ENCODE results near the gene RTL10.
A peak's percentile ranks its signal among the peaks of the same experiment; 100 is the strongest.
"Not testable (repeated sequence)": the region's sequence is repeated elsewhere in the genome, so short reads cannot be mapped to it uniquely, and the experiment has no call there.

Gene RTL10

DNA sequence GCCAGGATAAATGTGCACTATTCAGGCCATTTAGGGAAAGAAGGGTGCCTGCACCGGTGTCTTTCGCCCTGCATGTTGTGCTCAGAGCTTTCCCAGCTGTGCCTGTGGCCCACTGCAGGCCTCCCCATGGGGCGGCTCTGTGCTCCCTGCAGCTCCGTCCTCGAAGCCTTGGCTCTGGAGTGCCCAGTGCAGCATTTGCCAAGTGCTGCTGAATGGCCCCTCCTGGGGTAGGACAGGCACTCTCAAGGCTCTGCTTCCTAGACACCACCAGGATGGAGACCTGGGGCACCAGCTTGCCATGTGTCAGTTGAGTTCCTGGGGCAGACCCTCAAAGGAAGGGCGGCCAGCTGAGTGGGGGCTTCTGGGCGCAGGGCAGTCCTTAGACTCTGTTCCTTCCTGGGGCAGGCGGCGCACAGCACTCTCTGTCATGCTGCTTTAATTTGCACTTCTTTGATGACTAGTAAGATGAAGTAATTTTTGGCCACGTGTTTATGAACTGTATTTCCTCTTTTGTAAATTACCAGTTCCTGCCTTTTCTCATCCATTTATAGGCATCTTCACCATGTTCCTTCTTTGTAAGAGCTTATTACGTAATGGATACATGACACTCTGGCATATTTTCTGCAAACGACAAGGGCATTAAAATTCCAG is 32.1 kb upstream of the RTL10 start:
- TF ChIP-seq, protein P1, sequence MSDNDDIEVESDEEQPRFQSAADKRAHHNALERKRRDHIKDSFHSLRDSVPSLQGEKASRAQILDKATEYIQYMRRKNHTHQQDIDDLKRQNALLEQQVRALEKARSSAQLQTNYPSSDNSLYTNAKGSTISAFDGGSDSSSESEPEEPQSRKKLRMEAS (IDR thresholded peaks at IDR 0.05; ENCODE audit: low read depth, low read length): peak; percentile 99
- TF ChIP-seq, protein P2, sequence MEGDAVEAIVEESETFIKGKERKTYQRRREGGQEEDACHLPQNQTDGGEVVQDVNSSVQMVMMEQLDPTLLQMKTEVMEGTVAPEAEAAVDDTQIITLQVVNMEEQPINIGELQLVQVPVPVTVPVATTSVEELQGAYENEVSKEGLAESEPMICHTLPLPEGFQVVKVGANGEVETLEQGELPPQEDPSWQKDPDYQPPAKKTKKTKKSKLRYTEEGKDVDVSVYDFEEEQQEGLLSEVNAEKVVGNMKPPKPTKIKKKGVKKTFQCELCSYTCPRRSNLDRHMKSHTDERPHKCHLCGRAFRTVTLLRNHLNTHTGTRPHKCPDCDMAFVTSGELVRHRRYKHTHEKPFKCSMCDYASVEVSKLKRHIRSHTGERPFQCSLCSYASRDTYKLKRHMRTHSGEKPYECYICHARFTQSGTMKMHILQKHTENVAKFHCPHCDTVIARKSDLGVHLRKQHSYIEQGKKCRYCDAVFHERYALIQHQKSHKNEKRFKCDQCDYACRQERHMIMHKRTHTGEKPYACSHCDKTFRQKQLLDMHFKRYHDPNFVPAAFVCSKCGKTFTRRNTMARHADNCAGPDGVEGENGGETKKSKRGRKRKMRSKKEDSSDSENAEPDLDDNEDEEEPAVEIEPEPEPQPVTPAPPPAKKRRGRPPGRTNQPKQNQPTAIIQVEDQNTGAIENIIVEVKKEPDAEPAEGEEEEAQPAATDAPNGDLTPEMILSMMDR (IDR thresholded peaks at IDR 0.05; ENCODE audit: low read depth, low read length): no peak
- TF ChIP-seq MYC (IDR thresholded peaks at IDR 0.05; ENCODE audit: low read depth, low read length) (peak; percentile 97), POLR2A (IDR thresholded peaks at IDR 0.05; ENCODE audit: extremely low read depth, insufficient read length) (peak; percentile 24)
- DNase-seq (ENCODE audit: low read depth): peak; percentile 93

DNA sequence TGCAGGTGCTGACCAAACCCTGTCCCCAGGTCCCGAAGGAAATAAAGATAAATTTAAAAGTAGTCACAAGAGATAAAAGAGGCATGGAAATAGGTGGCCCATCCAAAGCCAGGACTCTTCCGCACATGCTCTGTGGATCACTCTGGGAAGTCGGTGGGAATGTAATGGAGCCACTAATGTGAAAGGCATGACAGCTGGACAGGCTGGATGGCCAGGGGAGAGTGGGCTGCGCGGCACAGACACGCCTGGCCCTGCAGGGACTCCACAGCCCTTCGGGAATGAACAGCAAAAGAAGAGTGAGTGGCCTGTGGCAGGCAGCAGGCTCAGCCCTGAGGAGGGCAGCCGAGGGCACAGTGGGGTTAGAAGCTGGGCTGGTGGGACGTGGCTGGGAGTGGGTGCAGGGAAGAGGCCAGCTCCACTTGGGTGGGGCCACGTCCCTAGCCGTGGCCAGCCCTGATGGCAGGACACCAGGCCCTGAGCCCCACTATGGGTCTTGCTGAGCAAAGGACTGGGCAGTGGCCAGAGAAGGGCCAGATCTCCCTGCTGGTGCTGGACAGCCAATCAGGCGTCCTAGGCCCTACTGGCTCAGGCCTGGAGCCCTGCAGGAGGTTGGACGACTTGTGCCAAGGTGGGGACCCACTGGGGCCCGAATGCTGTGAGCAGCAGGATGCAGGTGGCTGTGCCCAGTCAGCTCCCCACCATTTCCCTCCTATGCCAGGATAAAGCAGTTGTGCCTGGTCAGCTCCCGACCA is 31.3 kb upstream of the RTL10 start:
- H3K4me3 ChIP-seq (ENCODE audit: low read depth, low read length): no peak overlapping the region
- no peak for DNase-seq (ENCODE audit: low read depth)
- TF ChIP-seq, protein P2 (IDR thresholded peaks at IDR 0.05; ENCODE audit: low read depth, low read length): no peak
- TF ChIP-seq, protein P1 (IDR thresholded peaks at IDR 0.05; ENCODE audit: low read depth, low read length): no peak
- no peak for TF ChIP-seq POLR2A (IDR thresholded peaks at IDR 0.05; ENCODE audit: extremely low read depth, insufficient read length)
- TF ChIP-seq MYC (IDR thresholded peaks at IDR 0.05; ENCODE audit: low read depth, low read length): no peak

More for the DNA sequence above, 32.1 kb upstream of the RTL10 start:
- H3K4me3 ChIP-seq (ENCODE audit: low read depth, low read length): no peak overlapping the region

DNA sequence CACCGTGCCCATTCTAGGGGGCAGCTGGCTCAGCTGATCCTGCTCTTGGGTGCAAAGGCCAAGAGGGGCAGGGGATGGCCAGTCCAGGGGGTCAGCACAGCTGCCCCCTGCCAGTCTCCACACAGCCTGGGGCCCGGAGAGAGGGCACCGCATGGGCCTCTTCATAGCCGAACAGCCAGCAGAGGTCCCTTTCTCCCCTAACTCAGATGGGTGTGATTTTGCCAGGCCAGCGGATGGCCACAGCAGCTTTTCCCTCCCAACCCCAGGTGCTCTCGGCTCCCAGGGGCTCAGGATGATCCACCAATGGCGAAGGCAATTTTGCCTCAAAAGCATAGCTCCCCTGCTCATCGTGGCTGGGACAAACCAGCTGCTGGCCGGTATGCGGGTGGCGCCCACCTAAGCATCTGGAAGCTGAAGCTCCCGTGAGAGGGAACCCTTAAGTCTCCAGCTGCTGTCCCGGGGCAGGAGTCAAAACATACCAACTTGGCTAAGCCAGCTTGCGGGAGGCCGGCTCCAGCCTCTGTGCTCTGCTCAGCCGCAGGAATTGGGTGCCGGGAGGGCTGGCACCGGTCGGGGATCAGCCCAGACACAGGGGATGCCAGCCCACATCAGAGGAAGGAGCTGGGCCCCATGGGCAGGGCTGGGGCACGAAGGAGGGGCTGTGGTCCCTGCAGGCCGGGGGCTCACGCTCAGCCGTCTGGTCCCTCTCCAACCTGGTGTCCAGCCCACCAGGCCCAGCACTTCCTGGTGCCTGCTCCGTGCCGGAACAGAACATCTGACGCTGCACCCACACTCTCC is 30.5 kb upstream of the RTL10 start:
- DNase-seq (ENCODE audit: low read depth): no peak
- TF ChIP-seq, protein P1 (IDR thresholded peaks at IDR 0.05; ENCODE audit: low read depth, low read length): no peak
- TF ChIP-seq MYC (IDR thresholded peaks at IDR 0.05; ENCODE audit: low read depth, low read length) (no peak), POLR2A (IDR thresholded peaks at IDR 0.05; ENCODE audit: extremely low read depth, insufficient read length) (no peak)
- TF ChIP-seq, protein P2 (IDR thresholded peaks at IDR 0.05; ENCODE audit: low read depth, low read length): no peak
- H3K4me3 ChIP-seq (ENCODE audit: low read depth, low read length): no peak overlapping the region

DNA sequence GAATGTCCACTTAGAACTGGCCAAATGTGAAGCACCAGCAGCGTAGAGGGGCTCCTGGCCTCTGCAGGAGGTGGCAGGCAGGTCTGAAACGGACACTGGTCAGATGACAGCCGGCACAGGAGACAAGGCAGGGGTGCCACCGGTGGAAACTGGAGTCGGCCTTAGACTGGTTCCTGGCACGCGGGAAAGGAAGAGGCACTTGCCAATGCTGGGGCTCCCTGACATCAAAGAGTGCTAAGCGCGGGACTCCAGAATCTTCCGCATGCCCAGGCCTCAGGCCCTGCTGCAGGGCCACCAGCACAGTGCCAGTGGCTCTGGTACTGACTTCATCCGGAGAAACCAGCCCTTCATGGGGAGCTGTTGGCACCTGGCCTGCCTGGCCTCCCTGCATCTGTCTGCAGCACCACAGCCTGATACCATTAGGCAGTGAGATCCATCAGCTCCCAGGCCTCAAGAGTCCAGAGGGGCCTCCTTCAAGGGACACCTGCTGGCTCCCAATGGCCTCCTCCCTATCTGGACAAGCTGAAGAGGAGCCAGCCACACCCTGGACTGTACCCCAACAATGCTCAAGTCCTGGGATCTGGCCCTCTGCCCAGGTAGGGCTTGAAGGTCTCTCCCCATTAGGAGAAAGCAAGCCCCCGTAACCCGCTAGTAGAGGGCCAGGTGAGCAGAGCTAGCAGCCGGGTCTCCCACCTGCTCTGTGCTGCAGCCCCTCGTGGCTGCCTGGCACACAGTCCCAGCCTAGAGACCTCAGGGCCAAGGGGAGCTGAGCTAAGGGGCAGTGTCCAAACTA is 29.7 kb upstream of the RTL10 start:
- TF ChIP-seq MYC (IDR thresholded peaks at IDR 0.05; ENCODE audit: low read depth, low read length): no peak
- TF ChIP-seq, protein P2 (IDR thresholded peaks at IDR 0.05; ENCODE audit: low read depth, low read length): no peak
- TF ChIP-seq POLR2A (IDR thresholded peaks at IDR 0.05; ENCODE audit: extremely low read depth, insufficient read length): no peak
- TF ChIP-seq, protein P1 (IDR thresholded peaks at IDR 0.05; ENCODE audit: low read depth, low read length): no peak
- DNase-seq (ENCODE audit: low read depth): no peak
- H3K4me3 ChIP-seq (ENCODE audit: low read depth, low read length): no peak overlapping the region

DNA sequence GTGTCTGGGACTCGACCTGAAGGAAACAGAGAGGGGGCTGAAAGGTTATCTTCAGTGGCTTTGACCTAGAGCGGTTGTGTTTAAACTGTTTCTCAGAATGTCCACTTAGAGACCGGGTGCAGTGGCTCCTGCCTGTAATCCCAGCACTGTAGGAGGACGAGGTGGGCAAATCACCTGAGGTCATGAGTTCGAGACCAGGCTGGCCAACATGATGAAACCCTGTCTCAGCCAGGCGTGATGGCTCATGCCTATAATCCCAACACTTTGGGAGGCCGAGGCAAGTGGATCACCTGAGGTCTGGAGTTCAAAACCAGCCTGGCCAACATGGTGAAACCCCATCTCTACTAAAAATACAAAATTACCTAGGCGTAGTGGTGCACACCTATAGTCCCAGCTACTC is 28.8 kb upstream of the RTL10 start:
- DNase-seq (ENCODE audit: low read depth); H3K4me3 ChIP-seq (ENCODE audit: low read depth, low read length): not testable (repeated sequence)

All from NB4 (cell line).